Astrocyte (in vitro differentiated cells and primary cell): ENCODE results near the gene COA6. TPM values are rescaled to one million over a fixed set of nuclear protein-coding genes. Genes with fewer than 3 reads are reported as not detected.

Experiments used
- DNase-seq: peaks from one replicate; pipeline ENCODE4 v3.0.0-alpha.2; 2010; ENCODE audit warnings: low read depth
- FAIRE-seq: peaks from 2 replicates; lab custom pipeline; 2011; peaks lifted over from hg19 to GRCh38; lab: Jason Lieb, UNC
- H2AFZ ChIP-seq: 2 replicates; pipeline ENCODE4 v1.6.0; 2012; ENCODE audit warnings: low read depth, low read length, inconsistent platforms
- H3K27ac ChIP-seq: 2 replicates; pipeline ENCODE4 v1.5.1; 2011; ENCODE audit warnings: low read depth, low read length, inconsistent platforms
- H3K27me3 ChIP-seq: 2 replicates; pipeline ENCODE4 v1.6.0; 2011; ENCODE audit warnings: low read length, inconsistent platforms; ENCODE audit not compliant: insufficient read depth
- H3K36me3 ChIP-seq: 2 replicates; pipeline ENCODE4 v1.5.1; 2011; ENCODE audit warnings: low read length, inconsistent platforms; ENCODE audit not compliant: insufficient read depth
- H3K4me1 ChIP-seq: 2 replicates; pipeline ENCODE4 v1.5.1; 2011; ENCODE audit warnings: low read length, inconsistent platforms; ENCODE audit not compliant: insufficient read depth
- H3K4me2 ChIP-seq: 2 replicates; pipeline ENCODE4 v1.6.0; 2012; ENCODE audit warnings: low read length, inconsistent platforms
- H3K4me3 ChIP-seq: 2 replicates; pipeline ENCODE4 v1.5.1; 2011; ENCODE audit warnings: low read depth, mild to moderate bottlenecking, low read length, inconsistent platforms; ENCODE audit not compliant: insufficient read depth
- H3K79me2 ChIP-seq: 2 replicates; pipeline ENCODE4 v1.6.0; 2012; ENCODE audit warnings: mild to moderate bottlenecking, low read length, inconsistent platforms; ENCODE audit not compliant: insufficient read depth
- H3K9ac ChIP-seq: 2 replicates; pipeline ENCODE4 v1.6.0; 2012; ENCODE audit warnings: mild to moderate bottlenecking, low read length, inconsistent platforms
- H3K9me3 ChIP-seq: 2 replicates; pipeline ENCODE4 v1.5.1; 2012; ENCODE audit warnings: low read depth, mild to moderate bottlenecking, low read length, inconsistent platforms; ENCODE audit not compliant: insufficient read depth
- H4K20me1 ChIP-seq: 2 replicates; pipeline ENCODE4 v1.6.0; 2012; ENCODE audit warnings: low read length, inconsistent platforms; ENCODE audit not compliant: insufficient read depth
- H3K27ac Mint-ChIP-seq: one replicate; pipeline ENCODE4 v1.8.0; 2021; ENCODE audit warnings: mild to moderate bottlenecking, mixed read lengths; ENCODE audit not compliant: unreplicated experiment
- H3K27me3 Mint-ChIP-seq: one replicate; pipeline ENCODE4 v1.8.0; 2021; ENCODE audit warnings: low read depth, mixed read lengths; ENCODE audit not compliant: unreplicated experiment
- H3K36me3 Mint-ChIP-seq: one replicate; pipeline ENCODE4 v1.8.0; 2021; ENCODE audit warnings: low read depth, mixed read lengths; ENCODE audit not compliant: unreplicated experiment
- H3K4me1 Mint-ChIP-seq: one replicate; pipeline ENCODE4 v1.8.0; 2021; ENCODE audit warnings: low read depth, mixed read lengths; ENCODE audit not compliant: unreplicated experiment
- H3K4me3 Mint-ChIP-seq: one replicate; pipeline ENCODE4 v1.8.0; 2021; ENCODE audit warnings: mild to moderate bottlenecking, moderate library complexity, mixed read lengths; ENCODE audit not compliant: unreplicated experiment
- H3K9me3 Mint-ChIP-seq: one replicate; pipeline ENCODE4 v1.8.0; 2021; ENCODE audit warnings: mild to moderate bottlenecking, mixed read lengths; ENCODE audit not compliant: unreplicated experiment
- EZH2 ChIP-seq: IDR thresholded peaks from 2 replicates; pipeline ENCODE4 v1.6.1; 2012; ENCODE audit warnings: mild to moderate bottlenecking, low read length, inconsistent platforms; ENCODE audit not compliant: insufficient read depth
- total RNA-seq: library from RNA; stranded (reverse); gene quantifications from 2 replicates; pipeline ENCODE4 v1.2.1, GENCODE V29; 2021
- TF ChIP-seq, protein P1 (sequence below): IDR thresholded peaks from 2 replicates; pipeline ENCODE4 v1.5.1; 2011; ENCODE audit warnings: low read depth, mild to moderate bottlenecking, inconsistent platforms, low read length, moderate library complexity; ENCODE audit not compliant: insufficient read depth

The COA6 gene
- total RNA-seq, 1 donor from 2014 or later, result 22.0 TPM

DNA sequence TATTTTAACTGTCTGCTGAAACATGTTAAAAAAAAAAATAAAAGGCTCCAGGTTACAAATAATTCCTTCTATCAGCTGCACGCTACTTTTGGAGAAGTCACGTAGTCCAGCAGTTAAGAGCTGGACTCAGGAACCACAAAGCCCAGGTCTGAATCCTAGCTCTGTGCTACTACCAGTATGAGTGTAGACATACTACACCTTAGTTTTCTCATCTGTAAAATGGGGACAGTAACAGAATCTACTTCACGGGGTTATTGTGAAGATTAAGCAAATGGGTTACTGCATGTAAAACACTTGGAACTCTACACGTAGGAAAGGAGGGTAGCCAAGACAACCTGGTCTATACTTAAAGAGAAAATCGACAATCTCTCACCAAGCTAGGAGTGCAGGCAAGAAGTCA, 57.4 kb downstream of the COA6 start:
- TF ChIP-seq, protein P1, sequence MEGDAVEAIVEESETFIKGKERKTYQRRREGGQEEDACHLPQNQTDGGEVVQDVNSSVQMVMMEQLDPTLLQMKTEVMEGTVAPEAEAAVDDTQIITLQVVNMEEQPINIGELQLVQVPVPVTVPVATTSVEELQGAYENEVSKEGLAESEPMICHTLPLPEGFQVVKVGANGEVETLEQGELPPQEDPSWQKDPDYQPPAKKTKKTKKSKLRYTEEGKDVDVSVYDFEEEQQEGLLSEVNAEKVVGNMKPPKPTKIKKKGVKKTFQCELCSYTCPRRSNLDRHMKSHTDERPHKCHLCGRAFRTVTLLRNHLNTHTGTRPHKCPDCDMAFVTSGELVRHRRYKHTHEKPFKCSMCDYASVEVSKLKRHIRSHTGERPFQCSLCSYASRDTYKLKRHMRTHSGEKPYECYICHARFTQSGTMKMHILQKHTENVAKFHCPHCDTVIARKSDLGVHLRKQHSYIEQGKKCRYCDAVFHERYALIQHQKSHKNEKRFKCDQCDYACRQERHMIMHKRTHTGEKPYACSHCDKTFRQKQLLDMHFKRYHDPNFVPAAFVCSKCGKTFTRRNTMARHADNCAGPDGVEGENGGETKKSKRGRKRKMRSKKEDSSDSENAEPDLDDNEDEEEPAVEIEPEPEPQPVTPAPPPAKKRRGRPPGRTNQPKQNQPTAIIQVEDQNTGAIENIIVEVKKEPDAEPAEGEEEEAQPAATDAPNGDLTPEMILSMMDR, result no peak
- no peak for TF ChIP-seq EZH2
- H3K27me3 Mint-ChIP-seq, result no peaks in the 10 kb centered on the region
- Histone ChIP-seq H3K79me2 (no peaks in the 10 kb centered on the region), H3K36me3 (peaks cover 13% of the 10 kb centered on the region), H3K4me2 (no peak overlapping the region), H3K9me3 (no peaks in the 10 kb centered on the region), H3K27me3 (no peaks in the 10 kb centered on the region), H3K4me3 (no peak overlapping the region), H2AFZ (no peak overlapping the region), H3K9ac (no peak overlapping the region), H3K27ac (no peak overlapping the region), H3K4me1 (peaks cover 8% of the 10 kb centered on the region), H4K20me1 (no peaks in the 10 kb centered on the region)
- no peak overlapping the region for H3K4me3 Mint-ChIP-seq
- H3K9me3 Mint-ChIP-seq, result no peaks in the 10 kb centered on the region
- no peak for DNase-seq
- peaks cover 21% of the 10 kb centered on the region for H3K36me3 Mint-ChIP-seq
- peaks cover 8% of the 10 kb centered on the region for H3K4me1 Mint-ChIP-seq
- no peak for FAIRE-seq
- no peak overlapping the region for H3K27ac Mint-ChIP-seq

DNA sequence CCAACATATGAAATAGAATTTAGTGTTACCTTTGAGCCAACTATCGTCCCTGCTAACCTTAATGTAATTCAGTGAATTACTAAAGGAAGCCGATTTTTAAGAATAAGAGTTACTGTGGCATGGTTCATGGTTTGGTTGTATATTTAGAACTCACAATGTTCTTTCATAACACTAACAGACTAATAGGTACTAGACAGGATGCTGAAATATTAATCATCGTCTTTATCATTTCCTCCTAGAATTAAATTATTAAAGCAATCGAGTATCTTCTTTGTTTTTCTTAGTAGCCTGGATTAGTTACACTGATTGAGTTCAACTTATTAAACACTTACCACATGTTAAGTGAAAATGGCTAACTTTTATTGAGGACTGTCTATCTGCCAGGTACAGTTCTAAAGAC, 58.0 kb downstream of the COA6 start:
- Histone ChIP-seq H3K79me2 (no peaks in the 10 kb centered on the region), H3K27ac (no peak overlapping the region), H3K4me3 (no peak overlapping the region), H3K9ac (no peak overlapping the region), H4K20me1 (no peaks in the 10 kb centered on the region), H3K4me2 (no peak overlapping the region), H3K9me3 (no peaks in the 10 kb centered on the region), H3K27me3 (no peaks in the 10 kb centered on the region), H2AFZ (no peak overlapping the region), H3K36me3 (peaks cover 13% of the 10 kb centered on the region), H3K4me1 (peaks cover 8% of the 10 kb centered on the region)
- Mint-ChIP-seq H3K27me3 (no peaks in the 10 kb centered on the region), H3K27ac (no peak overlapping the region), H3K4me1 (peaks cover 8% of the 10 kb centered on the region), H3K36me3 (peaks cover 21% of the 10 kb centered on the region), H3K9me3 (no peaks in the 10 kb centered on the region), H3K4me3 (no peak overlapping the region)
- TF ChIP-seq, protein P1, result no peak
- no peak for TF ChIP-seq EZH2
- FAIRE-seq (peak; percentile 66), DNase-seq (no peak)

DNA sequence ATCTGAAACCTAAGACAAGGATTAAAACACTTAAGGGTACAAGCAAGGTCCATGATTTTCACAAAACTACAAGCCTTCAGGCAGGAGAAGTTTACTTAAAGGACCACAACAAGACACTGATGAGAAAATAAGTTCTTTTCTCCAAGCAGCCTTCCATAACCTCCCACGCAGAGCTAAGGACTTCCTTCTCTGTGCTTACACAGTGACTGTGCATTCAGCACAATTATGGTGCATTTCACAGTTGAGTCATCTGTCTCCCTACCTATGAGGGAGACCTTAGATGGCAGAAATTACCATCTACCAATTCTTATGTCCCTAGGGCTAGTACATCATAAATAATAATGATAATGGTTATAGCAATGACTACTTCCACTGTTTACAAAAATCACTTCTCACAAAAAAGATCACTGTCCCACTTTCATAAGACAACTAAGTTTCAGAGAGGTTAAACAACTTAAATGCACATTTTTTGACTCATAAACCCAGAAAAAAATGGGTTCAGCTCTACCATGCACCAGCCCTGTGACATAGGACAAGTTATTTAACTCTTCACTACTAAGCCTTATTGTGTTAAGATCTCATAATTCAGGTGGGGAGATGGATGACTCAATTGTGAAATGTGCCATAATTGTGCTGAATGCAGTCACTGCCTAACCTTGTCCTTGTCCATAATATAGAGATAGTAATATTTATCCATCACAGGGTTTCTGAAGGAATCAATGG, 60.5 kb downstream of the COA6 start:
- no peaks in the 10 kb centered on the region for H3K27me3 Mint-ChIP-seq
- Histone ChIP-seq H3K27ac (peak overlapping the region; percentile 24), H3K79me2 (no peaks in the 10 kb centered on the region), H4K20me1 (no peaks in the 10 kb centered on the region), H2AFZ (peak overlapping the region; percentile 37), H3K9ac (no peak overlapping the region), H3K4me3 (peak overlapping the region; percentile 1), H3K27me3 (no peaks in the 10 kb centered on the region), H3K9me3 (no peaks in the 10 kb centered on the region), H3K36me3 (peaks cover 7% of the 10 kb centered on the region), H3K4me1 (peaks cover 8% of the 10 kb centered on the region), H3K4me2 (peak overlapping the region; percentile 59)
- H3K4me3 Mint-ChIP-seq, result no peak overlapping the region
- H3K9me3 Mint-ChIP-seq, result no peaks in the 10 kb centered on the region
- H3K36me3 Mint-ChIP-seq, result peaks cover 24% of the 10 kb centered on the region
- FAIRE-seq (peak; percentile 87), DNase-seq (peak; percentile 78)
- TF ChIP-seq, protein P1, result no peak
- TF ChIP-seq EZH2, result no peak
- no peak overlapping the region for H3K27ac Mint-ChIP-seq
- H3K4me1 Mint-ChIP-seq, result peaks cover 8% of the 10 kb centered on the region
